ENCODE measurements around the gene SEC16A.

The SEC16A gene

DNA sequence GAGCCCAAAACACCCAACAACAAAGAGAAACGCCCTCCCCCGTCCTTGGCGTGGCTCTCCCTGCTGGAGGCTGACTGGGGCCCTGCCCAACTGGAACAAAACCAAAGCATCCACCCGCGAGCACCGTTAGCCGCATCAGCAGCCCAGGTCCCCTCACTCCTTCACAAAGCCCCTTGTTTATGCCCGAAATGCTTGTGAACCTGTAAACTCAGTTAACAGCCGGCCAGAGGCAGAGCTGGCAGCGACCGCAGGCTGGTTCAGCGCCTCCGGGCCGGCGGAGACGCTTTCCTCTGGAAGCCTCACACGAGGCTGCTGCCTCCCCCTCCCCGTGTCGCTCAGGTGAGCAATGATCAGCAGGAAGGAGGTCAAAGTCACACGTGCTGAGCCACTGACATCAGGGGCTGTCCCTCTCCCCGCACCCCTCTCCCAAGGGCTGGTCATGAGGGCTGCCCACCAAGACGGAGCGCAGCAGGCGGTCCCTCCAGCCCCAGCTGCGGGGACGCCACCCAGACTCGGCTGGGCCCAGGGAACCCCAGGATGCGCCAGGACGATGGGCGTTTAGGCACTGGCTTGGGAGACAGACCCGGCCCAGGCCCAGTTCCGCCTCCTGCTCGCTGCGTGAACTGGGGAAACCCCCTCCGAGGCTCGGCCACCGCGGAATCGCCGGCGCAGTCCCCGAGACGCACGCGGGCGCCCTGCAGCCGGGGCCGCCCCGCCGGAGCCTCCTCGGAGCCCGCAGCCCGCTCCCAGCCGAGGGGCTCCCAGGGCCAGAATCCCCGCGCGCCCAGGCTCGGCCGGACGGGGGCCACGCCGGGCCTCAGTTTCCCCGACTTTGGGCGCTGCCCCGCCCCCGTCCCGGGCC, 83.4 kb downstream of the SEC16A start:
- DNase-seq = no peak

DNA sequence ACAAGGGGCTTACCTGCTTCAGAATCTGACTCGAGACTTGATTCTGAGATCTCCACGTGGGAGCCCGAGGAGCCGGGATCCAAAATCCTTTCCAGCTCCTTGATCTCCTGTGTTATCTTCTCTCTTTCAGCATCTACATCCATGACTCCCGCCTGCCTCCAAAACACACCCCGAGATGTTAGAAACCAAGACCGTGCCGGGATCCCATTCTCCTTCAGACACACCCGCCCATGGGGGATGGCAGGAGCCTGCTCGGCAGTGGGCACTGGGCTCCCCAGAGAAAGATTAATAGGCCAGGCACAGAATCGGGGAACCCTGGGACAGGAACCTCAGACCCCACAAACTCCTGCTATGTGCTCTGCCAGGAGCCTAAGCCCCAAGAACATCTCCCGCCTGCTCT, 84.6 kb downstream of the SEC16A start:
- no peak for DNase-seq

DNA sequence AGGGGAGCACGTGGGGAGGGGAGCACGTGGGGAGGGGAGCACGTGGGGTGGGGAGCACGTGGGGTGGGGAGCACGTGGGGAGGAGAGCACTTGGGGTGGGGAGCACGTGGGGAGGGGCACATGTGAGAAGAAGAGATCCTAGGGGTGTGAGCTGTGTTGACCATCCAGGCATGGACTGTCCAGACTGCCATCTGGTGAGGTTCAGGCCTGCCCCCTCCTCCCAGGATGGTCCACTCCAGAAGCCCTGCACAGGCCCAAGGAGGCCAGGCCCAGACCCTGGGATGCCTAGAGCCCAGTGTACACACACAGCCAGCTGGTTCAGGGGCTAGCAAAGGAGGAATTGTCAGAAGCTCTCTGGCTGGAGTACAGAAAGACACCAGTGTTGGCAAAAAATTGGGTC, 85.2 kb downstream of the SEC16A start:
- no peak for DNase-seq

DNA sequence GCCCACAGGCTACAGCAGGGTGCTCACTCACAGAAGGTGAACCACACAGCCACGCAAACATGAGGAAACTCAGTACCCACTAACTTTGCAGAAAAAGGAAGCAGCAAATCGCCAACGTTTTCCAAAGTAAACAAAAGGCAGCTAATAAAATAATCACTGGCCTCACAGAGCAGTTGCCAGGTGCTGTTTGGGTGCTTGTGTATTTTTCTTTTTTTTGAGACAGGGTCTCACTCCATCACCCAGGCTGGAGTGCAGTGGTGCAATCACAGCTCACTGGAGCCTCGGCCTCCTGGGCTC, 86.7 kb downstream of the SEC16A start:
- no peak for DNase-seq

DNA sequence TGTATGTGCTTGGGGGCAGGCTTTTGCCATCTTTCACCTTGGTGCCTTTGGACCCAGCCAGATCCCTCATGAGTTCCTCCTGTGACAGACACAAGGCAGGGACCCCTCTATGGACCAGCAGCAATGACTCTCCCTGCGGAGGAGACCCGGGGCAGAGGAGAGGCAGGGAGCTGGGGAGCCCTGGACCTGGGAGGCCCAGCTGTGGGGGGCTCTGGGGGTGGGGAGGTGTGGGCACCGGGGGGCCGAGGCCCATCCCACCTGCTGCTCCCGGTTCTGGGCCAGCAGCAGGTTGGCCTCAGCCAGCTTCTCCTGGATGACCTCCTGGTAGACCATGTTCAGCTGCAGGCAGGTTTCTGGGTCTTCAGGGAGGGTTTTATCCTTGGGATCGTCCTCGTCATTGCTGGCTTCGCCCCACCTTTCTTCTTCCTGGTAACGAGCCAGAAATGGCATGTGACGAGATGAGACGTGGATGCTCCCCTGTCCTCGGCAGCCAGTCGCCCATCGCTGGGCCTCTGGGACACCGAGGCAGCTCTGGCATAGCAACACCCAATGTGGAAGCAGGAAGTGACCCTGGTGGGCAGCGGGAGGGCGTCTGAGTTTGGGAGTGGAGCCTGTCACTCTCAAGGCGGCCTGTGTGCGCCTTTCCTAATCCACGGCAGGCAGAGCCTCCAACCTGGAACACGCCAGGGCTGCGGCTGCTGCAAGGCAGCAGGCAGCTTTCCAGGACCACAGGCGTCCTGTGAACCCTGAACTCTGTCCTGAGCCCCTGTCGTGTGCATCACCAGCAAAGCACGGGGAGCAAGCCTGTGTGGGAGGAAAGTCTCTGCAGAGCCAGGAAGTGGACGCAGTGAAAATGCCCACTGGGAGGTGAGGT, 87.3 kb downstream of the SEC16A start:
- DNase-seq = no peak

DNA sequence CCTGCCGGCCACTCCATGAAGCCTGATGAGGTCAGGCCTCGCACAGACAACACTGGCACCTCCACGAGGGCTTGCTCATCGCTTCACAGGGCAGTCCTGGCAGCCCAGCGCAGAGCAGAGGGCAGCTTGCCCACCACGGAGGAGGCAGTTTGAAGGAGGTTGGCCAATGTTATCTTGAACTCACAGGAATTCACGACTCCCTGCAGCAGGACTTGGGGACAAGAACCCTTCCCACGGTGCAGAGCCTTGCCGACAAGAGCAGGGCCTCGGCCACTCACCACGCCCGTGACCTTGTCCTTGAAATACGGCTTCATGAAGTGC, 87.9 kb downstream of the SEC16A start:
- no peak for DNase-seq

DNA sequence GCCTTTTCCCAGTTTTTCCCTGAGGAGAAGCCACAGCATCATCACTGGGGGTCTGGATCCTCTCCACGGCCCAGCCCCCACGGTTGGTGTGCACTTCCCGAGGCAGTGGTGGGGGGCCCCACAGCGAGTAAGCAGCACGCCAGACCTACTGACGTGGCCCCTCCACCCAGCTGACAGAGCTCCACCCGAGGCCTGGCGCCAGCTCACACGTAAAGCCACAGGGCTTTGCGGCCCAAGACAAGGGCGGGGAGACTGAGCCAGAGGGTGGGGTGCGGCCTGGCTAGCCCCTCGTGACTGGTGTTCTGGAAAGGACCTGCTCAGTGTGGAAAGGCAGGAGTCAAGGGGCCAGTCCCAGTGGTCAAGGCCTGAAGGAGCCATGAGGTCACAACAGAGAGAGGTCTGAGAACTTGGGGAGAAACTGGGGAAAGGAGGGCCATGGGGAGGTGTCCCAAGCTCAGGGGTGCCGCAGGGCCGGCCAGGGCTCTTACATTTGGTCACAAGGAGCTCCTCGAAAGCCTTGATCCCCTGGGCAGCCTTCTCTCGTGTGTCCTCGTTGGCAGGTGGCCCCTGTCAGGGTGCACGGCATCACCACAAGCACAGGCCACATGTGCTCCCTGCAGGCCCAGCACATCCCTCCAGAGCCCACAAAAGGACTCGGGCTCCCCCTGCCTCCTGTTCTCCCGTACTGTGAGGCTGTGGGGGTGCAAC, 88.4 kb downstream of the SEC16A start:
- DNase-seq = no peak

DNA sequence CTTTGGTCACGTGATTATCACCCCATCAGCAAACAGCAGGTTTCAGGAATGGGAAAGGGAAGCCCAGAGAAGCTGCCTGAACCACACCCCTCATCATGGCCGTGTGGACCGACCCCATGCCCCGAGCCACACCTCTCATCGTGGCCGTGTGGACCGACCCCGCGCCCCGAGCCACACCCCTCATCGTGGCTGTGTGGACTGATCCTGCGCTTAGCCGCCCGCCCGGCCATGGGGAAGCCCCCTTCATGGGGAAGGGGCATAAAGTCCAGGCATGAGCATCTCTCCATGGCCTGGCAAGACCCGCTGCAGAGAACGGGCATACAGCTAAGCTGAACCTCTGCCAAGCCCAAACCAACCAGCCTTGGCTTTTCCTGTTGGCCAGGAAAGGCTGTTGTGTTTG, 89.3 kb downstream of the SEC16A start:
- no peak for DNase-seq

DNA sequence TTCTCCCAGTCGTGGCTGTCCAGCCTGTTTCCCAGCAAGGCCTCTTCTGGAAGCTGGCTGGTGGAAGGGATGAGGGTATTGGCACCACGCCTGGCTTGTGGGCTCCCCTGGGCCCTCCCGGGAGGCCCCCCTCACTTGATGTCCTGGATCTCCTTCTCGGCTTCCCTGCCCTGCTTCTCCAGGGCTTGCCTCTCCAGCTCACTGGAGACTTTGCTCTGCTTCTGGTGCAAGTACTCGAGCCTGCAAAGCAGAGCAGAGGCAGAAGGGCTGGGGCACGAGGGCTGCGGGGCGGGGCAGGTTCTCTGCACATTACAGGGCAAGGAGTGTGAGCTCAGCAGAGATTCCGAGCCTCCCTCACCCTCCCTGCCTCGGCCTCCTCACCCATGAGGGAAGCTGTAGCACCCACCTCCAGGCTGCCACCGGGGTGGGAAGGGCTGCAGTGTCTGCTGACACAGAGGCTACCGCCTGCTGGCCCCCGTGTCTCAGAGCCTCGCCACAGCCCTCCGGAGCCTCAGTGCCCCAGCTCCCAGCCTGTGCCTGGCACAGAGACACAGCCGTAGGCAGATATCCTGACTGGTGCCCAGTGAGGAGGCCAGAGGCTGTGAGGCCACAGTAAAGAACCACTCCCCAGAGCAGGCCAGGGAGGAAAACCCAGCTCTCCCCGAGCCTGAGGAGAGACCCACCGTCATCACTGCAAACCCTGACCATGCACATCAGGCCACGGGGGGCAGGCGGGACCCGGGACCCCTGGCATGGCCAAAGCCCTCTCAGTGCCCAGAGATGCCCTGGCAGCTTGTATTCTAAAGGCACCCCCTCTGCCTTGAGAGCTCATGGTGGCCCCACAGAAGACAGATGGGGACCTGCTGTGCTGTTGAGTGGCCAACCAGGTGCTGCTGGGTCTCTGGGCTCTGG, 90.0 kb downstream of the SEC16A start:
- DNase-seq = no peak

DNA sequence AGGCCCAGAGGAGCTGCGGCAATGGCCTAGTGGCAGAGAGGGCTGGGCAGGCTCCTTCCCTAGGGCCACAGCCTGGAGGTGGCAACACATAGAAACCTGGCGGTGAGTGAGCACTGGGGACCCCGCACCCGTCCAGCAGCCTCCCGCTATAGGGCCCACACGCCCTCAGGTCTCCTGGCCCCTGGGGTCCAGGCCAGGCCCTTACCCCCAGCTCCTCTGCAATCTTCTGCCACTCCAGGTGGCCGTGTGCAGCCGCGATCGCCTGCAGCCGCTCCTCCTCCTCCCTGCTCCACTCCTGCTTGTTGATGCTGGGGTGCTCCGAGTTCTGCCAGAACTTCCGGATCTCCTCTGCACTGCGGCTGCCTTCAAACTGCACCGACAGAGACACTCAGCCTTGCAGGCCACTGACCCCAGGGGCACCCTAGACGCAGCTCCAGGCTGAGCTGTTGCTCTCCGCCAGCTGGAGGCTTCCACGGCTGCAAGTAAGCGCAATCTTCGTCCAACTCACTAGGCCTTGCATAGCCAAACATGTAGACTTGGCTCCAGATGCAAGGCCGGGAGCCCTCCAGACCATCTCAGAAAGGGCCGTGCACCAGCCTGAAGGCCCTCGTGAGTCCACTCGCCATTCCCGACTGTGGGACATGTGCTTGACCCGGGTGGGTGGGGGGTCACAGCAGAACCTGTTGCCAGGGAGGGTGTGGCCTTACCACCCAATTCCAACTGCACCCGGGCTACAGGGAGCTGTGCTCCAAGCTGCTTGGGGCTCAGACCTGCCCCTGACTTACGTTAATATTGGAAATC, 90.9 kb downstream of the SEC16A start:
- DNase-seq = no peak
